Measurements from ENCODE around the gene PERM1.

- no peak for TF ChIP-seq CTCF (IDR thresholded peaks at IDR 0.05 in 2 of 3, conservative IDR thresholded peaks at IDR 0.05 in 1 of 3; ENCODE audit: borderline replicate concordance in 1 of 3, insufficient read depth in 1 of 3, low read depth in 2 of 3, low read length in 2 of 3)
- no peak for TF ChIP-seq ZFX (IDR thresholded peaks at IDR 0.05)
- no peak for TF ChIP-seq POLR2A (IDR thresholded peaks at IDR 0.05; ENCODE audit: borderline replicate concordance, extremely low read depth, insufficient read depth, insufficient read length)
- no peak for TF ChIP-seq TCF7L2 (IDR thresholded peaks at IDR 0.05; ENCODE audit: borderline replicate concordance, extremely low read depth, insufficient read depth, insufficient read length)
Measured at GRCh38 chr1:969260-969855, 12.5 kb downstream of the PERM1 start.

All from HCT116 (cell line).